AG09309 (cell line): ENCODE measurements around the gene CAPG.

Experiments
- DNase-seq: peaks from one replicate; pipeline ENCODE4 v3.0.0-alpha.2; 2010; ENCODE audit warnings: low read depth
- H3K4me3 ChIP-seq: 2 replicates; pipeline ENCODE4 v1.5.1; 2011; ENCODE audit warnings: mild to moderate bottlenecking, low read depth, low read length, moderate library complexity; ENCODE audit not compliant: control insufficient read depth
- TF ChIP-seq, protein P1 (sequence below): IDR thresholded peaks from 2 replicates; pipeline ENCODE4 v1.5.1; 2011; ENCODE audit warnings: mild to moderate bottlenecking, low read depth, low read length, inconsistent platforms; ENCODE audit not compliant: insufficient read depth, control insufficient read depth; ENCODE audit errors: missing control alignments

The CAPG gene

DNA sequence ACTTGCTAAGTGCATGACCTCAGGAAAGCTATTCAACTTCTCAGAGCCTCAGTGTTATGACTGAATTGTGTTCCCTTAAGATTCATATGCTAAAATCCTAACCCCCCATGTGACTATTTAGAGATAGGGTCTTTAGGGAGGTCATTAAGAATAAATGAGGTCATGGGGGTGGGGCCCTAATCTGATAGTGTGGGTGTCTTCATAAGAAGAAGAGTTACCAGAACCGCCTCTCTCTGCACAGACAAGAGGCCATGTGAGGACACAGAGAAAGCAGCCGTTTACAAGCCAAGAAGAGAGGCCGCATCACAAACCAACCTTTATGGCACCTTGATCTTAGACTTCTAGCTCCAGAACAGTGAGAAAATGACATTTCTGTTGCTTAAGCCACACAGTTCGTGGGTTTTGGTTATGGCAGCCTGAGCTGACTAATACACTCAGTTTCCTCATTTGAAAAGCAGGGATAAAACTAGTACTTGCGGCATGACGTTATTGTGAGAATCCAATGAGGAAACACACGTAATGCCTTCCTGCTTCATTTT, 18.2 kb upstream of the CAPG start:
- no peak for DNase-seq
- TF ChIP-seq, protein P1, sequence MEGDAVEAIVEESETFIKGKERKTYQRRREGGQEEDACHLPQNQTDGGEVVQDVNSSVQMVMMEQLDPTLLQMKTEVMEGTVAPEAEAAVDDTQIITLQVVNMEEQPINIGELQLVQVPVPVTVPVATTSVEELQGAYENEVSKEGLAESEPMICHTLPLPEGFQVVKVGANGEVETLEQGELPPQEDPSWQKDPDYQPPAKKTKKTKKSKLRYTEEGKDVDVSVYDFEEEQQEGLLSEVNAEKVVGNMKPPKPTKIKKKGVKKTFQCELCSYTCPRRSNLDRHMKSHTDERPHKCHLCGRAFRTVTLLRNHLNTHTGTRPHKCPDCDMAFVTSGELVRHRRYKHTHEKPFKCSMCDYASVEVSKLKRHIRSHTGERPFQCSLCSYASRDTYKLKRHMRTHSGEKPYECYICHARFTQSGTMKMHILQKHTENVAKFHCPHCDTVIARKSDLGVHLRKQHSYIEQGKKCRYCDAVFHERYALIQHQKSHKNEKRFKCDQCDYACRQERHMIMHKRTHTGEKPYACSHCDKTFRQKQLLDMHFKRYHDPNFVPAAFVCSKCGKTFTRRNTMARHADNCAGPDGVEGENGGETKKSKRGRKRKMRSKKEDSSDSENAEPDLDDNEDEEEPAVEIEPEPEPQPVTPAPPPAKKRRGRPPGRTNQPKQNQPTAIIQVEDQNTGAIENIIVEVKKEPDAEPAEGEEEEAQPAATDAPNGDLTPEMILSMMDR: no peak
- no peak overlapping the region for H3K4me3 ChIP-seq

DNA sequence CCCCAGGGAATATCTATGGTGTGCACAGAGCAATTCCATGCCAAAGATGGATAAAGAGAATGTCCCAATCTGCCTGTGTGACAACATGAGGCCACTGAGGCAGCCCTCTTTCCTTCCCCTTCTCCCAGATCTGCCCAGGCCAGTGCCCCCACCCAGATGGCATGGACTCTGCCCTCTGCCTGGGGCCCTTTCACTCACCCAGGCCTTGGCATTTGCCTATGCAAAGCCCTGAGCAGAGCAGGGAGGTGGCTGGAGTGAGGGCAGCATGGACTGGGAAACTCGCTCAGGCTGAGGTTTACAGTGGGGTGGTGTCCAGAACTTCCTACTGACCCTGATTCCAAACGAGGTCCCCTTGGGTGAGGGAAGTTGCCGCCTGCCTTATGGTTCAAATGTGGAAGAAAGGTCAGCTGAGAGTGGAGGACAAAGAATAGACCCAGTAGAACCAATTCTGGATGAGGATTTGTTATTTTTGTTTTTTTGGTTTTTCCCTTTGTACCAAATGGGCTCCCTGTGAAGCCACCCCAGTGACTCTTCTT, 17.2 kb upstream of the CAPG start:
- DNase-seq: no peak
- TF ChIP-seq, protein P1: no peak
- H3K4me3 ChIP-seq: no peak overlapping the region

DNA sequence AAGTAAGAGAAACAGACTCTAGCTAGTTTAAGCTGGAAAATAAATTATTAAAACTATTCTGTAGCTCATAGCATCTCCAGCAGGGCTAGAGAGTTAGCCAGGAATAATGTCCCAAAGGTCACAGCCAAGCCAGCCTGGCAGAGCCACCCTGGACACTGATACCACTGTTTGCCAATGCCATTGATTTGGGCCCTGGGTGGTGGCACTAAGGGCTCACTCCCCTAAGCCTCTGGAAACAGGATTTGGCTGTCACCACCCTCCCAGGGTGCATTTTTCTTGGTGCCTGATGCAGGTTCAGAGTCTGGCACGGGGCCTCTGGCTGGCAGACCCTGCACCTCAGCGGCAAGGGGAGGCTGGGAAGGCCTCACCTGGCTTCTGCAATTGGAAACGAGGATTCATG, 15.4 kb upstream of the CAPG start:
- no peak overlapping the region for H3K4me3 ChIP-seq

DNA sequence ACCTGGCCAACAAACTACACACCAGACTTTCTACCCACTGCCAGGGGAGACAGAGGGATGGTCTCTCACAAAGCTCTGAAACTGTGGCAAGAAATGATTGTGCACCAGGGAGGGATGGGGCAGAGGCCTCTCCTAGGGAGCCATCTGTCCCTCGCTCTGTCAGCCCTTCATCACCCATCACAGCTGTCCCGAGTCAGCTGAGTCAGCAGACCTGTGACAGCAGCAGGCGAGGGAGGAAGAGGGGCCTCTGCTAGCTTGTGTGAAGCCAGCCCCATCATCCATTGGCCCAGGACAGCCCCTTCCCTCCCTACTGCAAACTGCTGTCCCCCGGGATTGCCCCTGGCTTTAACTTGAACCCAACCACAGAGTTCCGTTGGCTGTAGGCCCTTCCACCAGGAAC, 13.4 kb upstream of the CAPG start:
- H3K4me3 ChIP-seq: no peak overlapping the region
- no peak for DNase-seq

More for the DNA sequence above, 15.4 kb upstream of the CAPG start:
- DNase-seq: no peak
- TF ChIP-seq, protein P1: no peak

DNA sequence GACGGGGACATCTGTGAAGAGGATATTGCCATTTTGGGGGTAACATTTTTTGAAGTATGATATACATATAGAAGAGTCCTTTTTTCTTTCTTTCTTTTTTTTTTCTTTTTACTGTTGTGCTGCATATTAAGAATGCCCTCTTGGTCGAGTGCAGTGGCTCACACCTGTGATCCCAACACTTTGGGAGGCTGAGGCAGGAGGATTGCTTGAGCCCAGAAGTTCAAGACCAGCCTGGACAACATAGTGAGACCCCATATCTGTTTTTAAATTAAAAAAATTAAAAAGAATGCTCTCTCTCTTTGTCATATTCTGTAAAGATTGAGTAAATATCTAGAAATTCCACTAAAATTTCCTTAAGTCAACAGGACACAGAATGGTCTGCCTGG, 11.9 kb upstream of the CAPG start:
- DNase-seq: no peak
- H3K4me3 ChIP-seq: no peak overlapping the region
- TF ChIP-seq, protein P1: no peak

More for the DNA sequence above, 13.4 kb upstream of the CAPG start:
- TF ChIP-seq, protein P1: no peak

DNA sequence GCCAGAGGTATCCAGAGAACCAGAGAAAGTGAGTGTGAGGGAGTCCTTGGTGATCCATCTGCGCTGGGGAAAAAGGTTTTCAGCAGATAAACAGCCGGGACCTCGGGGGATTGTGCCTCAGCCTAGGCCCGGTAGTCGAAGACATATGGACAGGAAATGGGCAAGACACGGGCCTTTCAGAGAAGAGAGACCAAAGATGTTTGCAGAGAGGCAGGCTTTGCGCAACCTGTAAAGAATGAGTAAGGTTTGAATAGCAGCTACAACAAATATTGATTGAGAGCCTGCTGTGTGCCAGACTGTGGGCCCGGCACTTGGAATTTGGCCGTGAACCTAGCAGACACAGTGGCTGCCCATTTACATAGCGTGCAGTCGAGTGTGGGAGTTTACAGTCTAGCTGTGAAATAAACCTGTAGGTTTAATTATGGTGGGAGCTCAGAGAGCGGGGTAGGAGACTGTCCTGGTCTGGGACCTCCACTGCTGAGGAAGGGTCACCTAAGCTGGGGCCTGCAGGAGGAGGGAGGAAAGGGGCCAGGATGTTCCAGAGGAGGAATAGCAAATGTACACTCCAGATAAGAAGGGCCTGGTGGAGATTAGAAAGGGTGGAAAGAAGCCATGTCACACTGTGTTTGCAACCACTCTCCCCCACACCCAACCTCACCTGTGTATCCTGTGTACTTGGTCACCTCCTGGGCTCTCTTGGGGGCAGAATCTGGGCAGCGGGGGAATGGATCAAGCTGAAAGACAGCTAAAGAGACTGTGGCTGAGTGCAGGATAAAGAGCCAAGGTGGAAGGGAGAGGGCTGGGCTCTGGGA, 11.3 kb upstream of the CAPG start:
- TF ChIP-seq, protein P1: no peak
- no peak overlapping the region for H3K4me3 ChIP-seq
- DNase-seq: no peak
